HepG2 (cell line): ENCODE results near the gene NAV1. TPM values are rescaled to one million over a fixed set of nuclear protein-coding genes. Genes with fewer than 3 reads are reported as not detected.

Source experiments
- ATAC-seq: fragments of 200-7000 bp; cut with Tn5 transposase; 3 replicates; pipeline ENCODE4 v1.9.1; 2020; ENCODE audit warnings: mild to moderate bottlenecking, moderate library complexity
- BruUV-seq: library from RNA; stranded (reverse); fragments of 400-500 nt; replicated peaks from 2 replicates; lab custom pipeline; 2021; lab: Mats Ljungman, UMichigan
- CTCF ChIA-PET: fragments of 300-600 bp; formaldehyde crosslinking; extraction: SDS; loops from one replicate; lab custom pipeline; 2021; ENCODE audit warnings: low total read pairs, inconsistent platforms, low intra/inter-chr PET ratio; lab: Yijun Ruan, JAX
- POLR2A ChIA-PET: fragments of 350-600 bp; sonication (Branson Sonifier 250); formaldehyde crosslinking; loops from one replicate; lab custom pipeline; 2020; ENCODE audit warnings: antibody characterized with exemption, inconsistent platforms; lab: Yijun Ruan, JAX
- DNase-seq: peaks from one replicate; pipeline ENCODE4 v3.0.0-alpha.2; 2015; ENCODE audit warnings: low spot score
- FAIRE-seq: peaks from 3 replicates; lab custom pipeline; 2011; peaks lifted over from hg19 to GRCh38; lab: Jason Lieb, UNC
- H2AFZ ChIP-seq: one replicate; pipeline ENCODE4 v1.6.1; 2011; ENCODE audit warnings: low read length, inconsistent platforms
- H3K27ac ChIP-seq: fragments of 300-600 bp; 3 replicates; pipeline ENCODE4 v1.8.0; 2011; ENCODE audit warnings: mixed run types, mild to moderate bottlenecking, mixed read lengths, low read length, inconsistent platforms; ENCODE audit not compliant: insufficient read depth; ENCODE audit errors: extremely low read length
- H3K27me3 ChIP-seq, 2 experiments: fragments of 200-600 bp in 1 of 2; 2 replicates in 1 of 2; 3 replicates in 1 of 2; pipeline versions ENCODE4 v1.6.0 to v1.8.0; 2011; ENCODE audit warnings: low read length in 2 of 2, mild to moderate bottlenecking in 2 of 2, moderate library complexity in 2 of 2, inconsistent platforms in 1 of 2; ENCODE audit not compliant: insufficient read depth in 2 of 2, control insufficient read depth in 1 of 2
- H3K36me3 ChIP-seq, 2 experiments: fragments of 200-600 bp in 1 of 2; replicated peaks in 1 of 2; 2 replicates in 1 of 2; 3 replicates in 1 of 2; pipeline versions ENCODE4 v1.5.1 to v1.8.0; 2011; ENCODE audit warnings: low read length in 2 of 2, inconsistent platforms in 1 of 2; ENCODE audit not compliant: insufficient read depth in 2 of 2, control insufficient read depth in 1 of 2
- H3K4me1 ChIP-seq: 2 replicates; pipeline ENCODE4 v1.5.1; 2012; ENCODE audit warnings: low read length, inconsistent platforms; ENCODE audit not compliant: insufficient read depth
- H3K4me2 ChIP-seq: 2 replicates; pipeline ENCODE4 v1.6.0; 2011; ENCODE audit warnings: low read depth, low read length, inconsistent platforms
- H3K4me3 ChIP-seq, 3 experiments: fragments of 200-600 bp in 1 of 3; sonication (generic), shearing (Covaris generic) in 1 of 3; replicated peaks in 1 of 3; 2 replicates each; pipeline ENCODE4 v1.5.1; 2011 to 2016; ENCODE audit warnings: low read length in 3 of 3, inconsistent platforms in 2 of 3, low read depth in 2 of 3, mild to moderate bottlenecking in 2 of 3, control low read depth in 1 of 3, mixed read lengths in 1 of 3; ENCODE audit not compliant: insufficient read depth in 1 of 3
- H3K79me2 ChIP-seq: one replicate; pipeline ENCODE4 v1.6.1; 2011; ENCODE audit warnings: low read length, inconsistent platforms; ENCODE audit not compliant: insufficient read depth
- H3K9ac ChIP-seq: 2 replicates; pipeline ENCODE4 v1.6.0; 2011; ENCODE audit warnings: mild to moderate bottlenecking, low read depth, low read length, inconsistent platforms; ENCODE audit not compliant: insufficient read depth
- H3K9me3 ChIP-seq: 2 replicates; pipeline ENCODE4 v1.5.1; 2012; ENCODE audit warnings: mild to moderate bottlenecking, low read length
- H4K20me1 ChIP-seq: 2 replicates; pipeline ENCODE4 v1.6.0; 2011; ENCODE audit warnings: inconsistent platforms, mild to moderate bottlenecking, low read length, moderate library complexity; ENCODE audit not compliant: insufficient read depth
- MEIS1 ChIP-seq: sonication (generic); formaldehyde crosslinking; IDR thresholded peaks from 2 replicates; pipeline ENCODE4 v1.9.0; 2021; ENCODE audit warnings: mild to moderate bottlenecking, missing genetic modification reagents, moderate library complexity, borderline replicate concordance
- MYC ChIP-seq: sonication (generic); formaldehyde crosslinking; IDR thresholded peaks from 2 replicates; pipeline ENCODE4 v1.9.0; 2021; ENCODE audit warnings: missing genetic modification reagents, borderline replicate concordance
- NR3C1 ChIP-seq: sonication (generic); formaldehyde crosslinking; IDR thresholded peaks from 2 replicates; pipeline ENCODE4 v1.4.0; 2020; ENCODE audit warnings: missing genetic modification reagents
- SMARCE1 ChIP-seq: fragments of 450-650 bp; IDR thresholded peaks from 2 replicates; pipeline ENCODE4 v1.6.1; 2017; ENCODE audit warnings: borderline replicate concordance
- SP1 ChIP-seq, 2 experiments: fragments of 450-650 bp in 1 of 2; sonication (generic) in 1 of 2; formaldehyde crosslinking in 1 of 2; IDR thresholded peaks; 2 replicates each; pipeline versions ENCODE4 v1.4.0 to v1.6.1; 2016 to 2020; ENCODE audit warnings: missing genetic modification reagents in 1 of 2
- TARDBP ChIP-seq: sonication (generic); formaldehyde crosslinking; IDR thresholded peaks from 2 replicates; pipeline ENCODE4 v1.8.0; 2022; ENCODE audit warnings: mild to moderate bottlenecking, missing genetic modification reagents
- TFDP2 ChIP-seq: sonication (generic); formaldehyde crosslinking; IDR thresholded peaks from 2 replicates; pipeline ENCODE4 v1.4.0; 2020; ENCODE audit warnings: missing genetic modification reagents
- THYN1 ChIP-seq: sonication (generic); formaldehyde crosslinking; IDR thresholded peaks from 2 replicates; pipeline ENCODE4 v1.8.1; 2023; ENCODE audit warnings: low read depth, mild to moderate bottlenecking, moderate library complexity, missing genetic modification reagents, borderline replicate concordance
- TMF1 ChIP-seq: sonication (generic); formaldehyde crosslinking; IDR thresholded peaks from 2 replicates; pipeline ENCODE4 v1.8.1; 2022; ENCODE audit warnings: low read depth, missing genetic modification reagents
- ZBTB33 ChIP-seq: sonication (generic); formaldehyde crosslinking; IDR thresholded peaks from 2 replicates; pipeline ENCODE4 v1.4.0; 2020; ENCODE audit warnings: missing genetic modification reagents
- ZNF3 ChIP-seq: IDR thresholded peaks from 2 replicates; pipeline ENCODE4 v1.7.0; 2017; ENCODE audit warnings: inconsistent platforms
- ZNF557 ChIP-seq: sonication (generic); formaldehyde crosslinking; IDR thresholded peaks from 2 replicates; pipeline ENCODE4 v1.4.0; 2020; ENCODE audit warnings: missing genetic modification reagents
- ZNF652 ChIP-seq: IDR thresholded peaks from 2 replicates; pipeline ENCODE4 v1.6.1; 2016; ENCODE audit warnings: low read depth, borderline replicate concordance
- ZNF775 ChIP-seq: sonication (generic); formaldehyde crosslinking; IDR thresholded peaks from 2 replicates; pipeline ENCODE4 v1.4.0; 2020; ENCODE audit warnings: missing genetic modification reagents, mild to moderate bottlenecking, moderate library complexity, borderline replicate concordance
- ZSCAN29 ChIP-seq: sonication (generic); formaldehyde crosslinking; conservative IDR thresholded peaks from 2 replicates; pipeline ENCODE4 v1.4.0; 2020; ENCODE audit warnings: mild to moderate bottlenecking, missing genetic modification reagents
- WGBS: methylation state at CpG from one replicate; pipeline ENCODE4 v1.1.6; 2017; ENCODE audit warnings: low lambda C conversion rate; 5-methylcytosine and 5-hydroxymethylcytosine counted together
- in situ Hi-C: cut with HindIII; loops from 2 replicates; pipeline ENCODE4 v1.10.0; 2017; ENCODE audit warnings: low pct_unique_long_range_greater_than_20kb; ENCODE audit not compliant: extremely low pct_ligation_motif_present
- intact Hi-C: fragments of 100-400 bp; cut with micrococcal nuclease; formaldehyde crosslinking; loops from one replicate; pipeline ENCODE4 v1.10.0; 2022; ENCODE audit not compliant: unreplicated experiment
- polyA plus RNA-seq, 8 experiments: library from polyadenylated mRNA; depleted of rRNA in 3 of 8; stranded (reverse) in 7 of 8; unstranded in 1 of 8; fragments of >200 nt; fragmentation: Illumina TruSeq in 4 of 8; extraction: Trizol in 4 of 8; gene quantifications; 2 replicates each; pipeline versions ENCODE4 v1.2.1 to v1.2.3, GENCODE V29; 2011 to 2016; ENCODE audit warnings: low read depth in 4 of 8, missing spikeins in 1 of 8, mixed read lengths in 1 of 8; ENCODE audit not compliant: insufficient read depth in 1 of 8
- total RNA-seq, 5 experiments: library from RNA; depleted of rRNA; stranded (reverse); fragments of >200 nt; fragmentation: Illumina TruSeq; extraction: Trizol; gene quantifications; 2 replicates each; pipeline ENCODE4 v1.2.3, GENCODE V29; 2016; ENCODE audit warnings: low read depth in 1 of 5
- TF ChIP-seq, protein P1 (sequence below): sonication (generic); formaldehyde crosslinking; IDR thresholded peaks from 2 replicates; pipeline ENCODE4 v1.4.0; 2020; ENCODE audit warnings: missing genetic modification reagents
- TF ChIP-seq, protein P2 (sequence below): IDR thresholded peaks from 2 replicates; pipeline ENCODE4 v1.6.1; 2016; ENCODE audit warnings: mild to moderate bottlenecking, missing biosample characterization, missing genetic modification reagents

NAV1 gene
- total and polyA plus RNA-seq, 2 of the 13 experiments (the other 11 are each of a cell fraction or from before 2014, with no cell fraction given): not detected

DNA sequence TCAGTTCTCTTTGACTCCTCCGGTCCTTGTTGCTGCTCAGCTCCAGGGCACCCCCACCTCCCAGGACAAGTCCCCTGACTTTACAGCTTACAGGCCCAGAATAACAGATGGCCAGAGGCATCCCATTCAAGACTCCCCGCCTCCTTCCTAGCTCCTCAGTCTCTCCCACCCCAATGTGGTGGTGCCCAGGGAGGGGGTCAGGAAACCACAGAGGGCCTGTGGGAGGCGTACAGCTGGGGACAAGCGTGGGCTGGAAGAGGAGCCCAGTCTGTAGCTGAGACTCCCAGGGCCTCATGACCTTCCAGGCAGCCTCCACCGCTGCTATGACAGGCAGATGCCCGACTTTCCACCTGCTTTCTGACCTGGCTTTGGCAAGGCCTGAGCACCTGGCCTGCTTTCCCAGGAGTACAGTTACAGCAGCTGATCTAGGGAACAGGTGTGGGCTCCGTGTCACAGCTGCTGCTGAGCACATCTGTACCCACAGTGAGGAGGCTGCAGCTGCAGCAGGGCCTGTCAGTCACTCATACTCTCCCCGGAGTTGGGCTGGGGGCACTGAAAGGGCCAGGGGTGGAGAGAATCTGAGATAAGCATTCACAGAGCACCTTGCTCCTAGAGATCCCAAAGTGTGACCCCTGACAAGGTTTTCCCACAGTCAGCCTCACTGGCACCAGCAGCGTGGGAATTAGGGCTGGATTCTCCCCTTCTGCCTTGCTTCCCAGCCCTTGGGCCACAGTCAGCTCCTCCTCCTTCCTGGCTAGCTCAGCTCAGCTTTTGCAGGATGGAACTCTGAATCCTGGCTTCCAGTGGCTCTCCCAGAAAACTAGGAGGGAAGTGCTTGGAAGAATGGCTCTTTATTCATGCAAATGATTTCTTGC, 7.1 kb upstream of the NAV1 start:
- POLR2A ChIA-PET: no interaction called here
- intact Hi-C loops: no loop called here
- no peak overlapping the region for H2AFZ ChIP-seq
- H4K20me1 ChIP-seq: no peaks in the 10 kb centered on the region
- no peaks in the 10 kb centered on the region for H3K79me2 ChIP-seq
- no peaks in the 10 kb centered on the region for H3K4me1 ChIP-seq
- in situ Hi-C loops: no loop called here
- no peaks in the 10 kb centered on the region for H3K9me3 ChIP-seq
- FAIRE-seq (no peak), ATAC-seq (no peak; the same call in 2 of the 3 replicates), DNase-seq (no peak)
- H3K36me3 ChIP-seq: no peaks in the 10 kb centered on the region
- no peak overlapping the region for H3K4me3 ChIP-seq
- BruUV-seq: no TSS peak
- no peak overlapping the region for H3K27ac ChIP-seq
- H3K27me3 ChIP-seq: peaks cover 5 to 36% of the 10 kb centered on the region in 2 experiments
- no peak overlapping the region for H3K4me2 ChIP-seq
- CTCF ChIA-PET: interaction anchor here (0.7 to 2.0 kb wide), 2 partner anchors 172 to 262 kb away, joined by 3 to 23 read pairs; no protein-coding TSS in a partner anchor
- TF ChIP-seq TFDP2 (CRISPR knock-in tag): no peak
- TF ChIP-seq TMF1 (CRISPR knock-in tag): no peak
- no peak for TF ChIP-seq SMARCE1
- TF ChIP-seq, protein P1, sequence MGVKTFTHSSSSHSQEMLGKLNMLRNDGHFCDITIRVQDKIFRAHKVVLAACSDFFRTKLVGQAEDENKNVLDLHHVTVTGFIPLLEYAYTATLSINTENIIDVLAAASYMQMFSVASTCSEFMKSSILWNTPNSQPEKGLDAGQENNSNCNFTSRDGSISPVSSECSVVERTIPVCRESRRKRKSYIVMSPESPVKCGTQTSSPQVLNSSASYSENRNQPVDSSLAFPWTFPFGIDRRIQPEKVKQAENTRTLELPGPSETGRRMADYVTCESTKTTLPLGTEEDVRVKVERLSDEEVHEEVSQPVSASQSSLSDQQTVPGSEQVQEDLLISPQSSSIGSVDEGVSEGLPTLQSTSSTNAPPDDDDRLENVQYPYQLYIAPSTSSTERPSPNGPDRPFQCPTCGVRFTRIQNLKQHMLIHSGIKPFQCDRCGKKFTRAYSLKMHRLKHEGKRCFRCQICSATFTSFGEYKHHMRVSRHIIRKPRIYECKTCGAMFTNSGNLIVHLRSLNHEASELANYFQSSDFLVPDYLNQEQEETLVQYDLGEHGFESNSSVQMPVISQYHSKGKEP (CRISPR knock-in tag): no peak
- TF ChIP-seq ZSCAN29 (CRISPR knock-in tag): no peak
- no peak for TF ChIP-seq SP1 (IDR thresholded peaks at IDR 0.05)
- TF ChIP-seq SP1 (CRISPR knock-in tag; IDR thresholded peaks at IDR 0.05): no peak
- TF ChIP-seq MEIS1 (CRISPR knock-in tag): no peak
- TF ChIP-seq THYN1 (CRISPR knock-in tag): no peak
- TF ChIP-seq, protein P2, sequence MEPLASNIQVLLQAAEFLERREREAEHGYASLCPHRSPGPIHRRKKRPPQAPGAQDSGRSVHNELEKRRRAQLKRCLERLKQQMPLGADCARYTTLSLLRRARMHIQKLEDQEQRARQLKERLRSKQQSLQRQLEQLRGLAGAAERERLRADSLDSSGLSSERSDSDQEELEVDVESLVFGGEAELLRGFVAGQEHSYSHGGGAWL (CRISPR knock-in tag): no peak
- TF ChIP-seq NR3C1 (CRISPR knock-in tag): no peak
- no peak for TF ChIP-seq ZNF3 (CRISPR knock-in tag)
- TF ChIP-seq ZBTB33 (CRISPR knock-in tag): no peak
- no peak for TF ChIP-seq ZNF775
- TF ChIP-seq TARDBP: no peak
- TF ChIP-seq ZNF652 (CRISPR knock-in tag): no peak
- TF ChIP-seq ZNF557 (CRISPR knock-in tag): no peak
- TF ChIP-seq MYC: no peak
- WGBS: 38% methylated on average over 4 of the region's 9 CpGs
- no peak overlapping the region for H3K9ac ChIP-seq
